Kidney epithelial cell (primary cell): ENCODE data around the gene GSX2. TPM values are rescaled to one million over a fixed set of nuclear protein-coding genes. Genes with fewer than 3 reads are reported as not detected.
"Not testable (repeated sequence)": the region's sequence is repeated elsewhere in the genome, so short reads cannot be mapped to it uniquely, and the experiment has no call there.

Experiments used
- DNase-seq: peaks from one replicate; pipeline ENCODE4 v3.0.0-alpha.2; 2010; ENCODE audit warnings: low read depth
- H3K27me3 ChIP-seq: 2 replicates; pipeline ENCODE4 v1.6.0; 2011; ENCODE audit warnings: low read length; ENCODE audit not compliant: control insufficient read depth, insufficient read depth
- H3K36me3 ChIP-seq: 2 replicates; pipeline ENCODE4 v1.5.1; 2011; ENCODE audit warnings: low read length; ENCODE audit not compliant: control insufficient read depth, insufficient read depth
- H3K4me3 ChIP-seq: 2 replicates; pipeline ENCODE4 v1.5.1; 2011; ENCODE audit warnings: low read depth, mild to moderate bottlenecking, control low read depth, low read length
- total RNA-seq: library from RNA; depleted of rRNA; stranded (reverse); fragments of >200 nt; gene quantifications from 2 replicates; pipeline ENCODE4 v1.2.3, GENCODE V29; 2015
- TF ChIP-seq, protein P1 (sequence below): IDR thresholded peaks from 2 replicates; pipeline ENCODE4 v1.5.1; 2011; ENCODE audit warnings: mild to moderate bottlenecking, moderate library complexity, low read length, control low read depth, inconsistent platforms; ENCODE audit not compliant: insufficient read depth, poor library complexity, severe bottlenecking

The GSX2 gene
- total RNA-seq: not detected in 2 replicates

DNA sequence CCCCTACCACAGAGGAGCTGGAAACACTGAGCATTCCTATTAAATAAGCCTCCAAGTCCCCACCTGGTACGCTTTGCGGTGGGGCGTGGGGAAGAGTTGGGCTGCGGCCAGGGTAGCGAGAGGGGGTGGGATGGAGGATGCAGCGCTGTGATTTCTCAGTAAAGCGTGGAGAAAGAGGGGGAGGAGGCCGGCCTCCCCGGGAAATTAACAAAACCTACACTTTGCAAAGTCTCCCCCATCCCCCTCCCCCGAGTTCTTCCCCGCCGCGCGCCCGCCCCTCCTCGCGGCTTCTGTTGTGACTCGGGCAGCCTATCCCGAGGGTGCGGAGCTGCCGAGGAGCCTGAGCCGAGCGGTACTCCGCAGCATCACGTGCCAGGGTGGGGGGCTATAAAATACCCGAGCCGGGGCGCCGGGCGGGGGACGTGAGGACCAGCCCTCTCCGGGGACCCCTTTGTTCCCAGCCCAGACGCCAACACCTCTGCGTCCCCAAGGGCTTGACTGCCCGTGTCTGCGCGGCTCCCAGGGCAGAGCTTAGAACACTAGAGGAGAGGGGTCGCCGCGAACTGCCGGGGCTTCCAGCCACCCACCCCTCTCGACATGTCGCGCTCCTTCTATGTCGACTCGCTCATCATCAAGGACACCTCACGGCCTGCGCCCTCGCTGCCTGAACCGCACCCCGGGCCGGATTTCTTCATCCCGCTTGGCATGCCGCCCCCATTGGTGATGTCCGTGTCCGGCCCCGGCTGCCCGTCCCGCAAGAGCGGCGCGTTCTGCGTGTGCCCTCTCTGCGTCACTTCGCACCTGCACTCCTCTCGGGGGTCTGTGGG, at the start of gene GSX2:
TSS of gene GSX2 (plus strand) at position 416 of the 827 bp plus-strand sequence. CDS start at position 598, 182 bp downstream.
- Histone ChIP-seq H3K4me3 (peak within 1 kb of the TSS; percentile 18), H3K36me3 (no peaks in the 10 kb centered on the region), H3K27me3 (peaks cover 91% of the 10 kb centered on the region)
- TF ChIP-seq, protein P1, sequence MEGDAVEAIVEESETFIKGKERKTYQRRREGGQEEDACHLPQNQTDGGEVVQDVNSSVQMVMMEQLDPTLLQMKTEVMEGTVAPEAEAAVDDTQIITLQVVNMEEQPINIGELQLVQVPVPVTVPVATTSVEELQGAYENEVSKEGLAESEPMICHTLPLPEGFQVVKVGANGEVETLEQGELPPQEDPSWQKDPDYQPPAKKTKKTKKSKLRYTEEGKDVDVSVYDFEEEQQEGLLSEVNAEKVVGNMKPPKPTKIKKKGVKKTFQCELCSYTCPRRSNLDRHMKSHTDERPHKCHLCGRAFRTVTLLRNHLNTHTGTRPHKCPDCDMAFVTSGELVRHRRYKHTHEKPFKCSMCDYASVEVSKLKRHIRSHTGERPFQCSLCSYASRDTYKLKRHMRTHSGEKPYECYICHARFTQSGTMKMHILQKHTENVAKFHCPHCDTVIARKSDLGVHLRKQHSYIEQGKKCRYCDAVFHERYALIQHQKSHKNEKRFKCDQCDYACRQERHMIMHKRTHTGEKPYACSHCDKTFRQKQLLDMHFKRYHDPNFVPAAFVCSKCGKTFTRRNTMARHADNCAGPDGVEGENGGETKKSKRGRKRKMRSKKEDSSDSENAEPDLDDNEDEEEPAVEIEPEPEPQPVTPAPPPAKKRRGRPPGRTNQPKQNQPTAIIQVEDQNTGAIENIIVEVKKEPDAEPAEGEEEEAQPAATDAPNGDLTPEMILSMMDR: no peak
- peak; percentile 28 for DNase-seq

DNA sequence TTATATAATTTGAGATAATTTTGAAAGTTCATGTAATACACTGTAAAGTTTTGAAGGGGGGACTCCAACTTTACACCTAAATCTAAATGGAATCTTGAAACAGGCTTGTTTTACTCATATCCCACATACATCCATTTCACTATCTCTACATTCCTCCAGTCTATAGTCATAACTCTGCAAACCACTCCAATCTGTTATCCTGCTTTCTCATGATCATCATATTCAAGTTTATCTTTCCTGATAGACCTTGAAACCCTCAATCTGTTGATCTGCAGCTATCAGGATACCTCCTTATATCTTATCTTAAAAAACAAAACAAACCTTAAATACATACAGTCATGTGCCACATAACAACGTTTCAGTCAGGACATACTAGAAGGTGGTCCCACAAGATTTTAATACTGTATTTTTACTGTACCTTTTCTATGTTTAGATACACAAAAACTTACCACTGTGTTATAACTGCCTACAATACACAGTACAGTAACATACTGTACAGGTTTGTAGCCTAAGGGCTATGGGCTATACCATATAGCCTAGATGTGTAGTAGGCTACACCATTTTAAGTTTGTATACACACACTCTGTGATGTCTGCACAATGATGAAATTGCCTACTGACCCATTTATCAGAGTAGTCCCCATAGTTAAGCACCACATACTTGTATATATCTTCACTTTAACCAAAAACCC, 49.6 kb upstream of the GSX2 start:
- DNase-seq: no peak
- H3K4me3 ChIP-seq: no peak overlapping the region
- TF ChIP-seq, protein P1: no peak
- no peaks in the 10 kb centered on the region for H3K27me3 ChIP-seq
- H3K36me3 ChIP-seq: no peaks in the 10 kb centered on the region

DNA sequence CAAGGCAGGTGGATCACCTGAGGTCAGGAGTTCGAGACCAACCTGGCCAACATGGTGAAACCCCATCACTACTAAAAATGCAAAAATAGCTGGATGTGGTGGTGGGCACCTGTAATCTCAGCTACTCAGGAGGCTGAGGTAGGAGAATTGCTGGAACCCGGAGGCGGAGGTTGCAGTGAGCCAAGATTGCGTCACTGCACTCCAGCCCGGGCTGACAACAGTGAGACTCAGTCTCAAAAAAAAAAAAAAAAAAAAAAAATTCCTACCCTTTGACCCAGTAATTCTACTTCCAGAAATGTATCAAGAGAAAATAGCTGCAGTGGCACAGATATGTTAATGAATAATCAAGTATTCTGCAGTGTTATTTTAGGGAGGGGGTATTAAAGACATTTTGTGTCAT, 46.6 kb upstream of the GSX2 start:
- H3K36me3 ChIP-seq, H3K27me3 ChIP-seq, DNase-seq, H3K4me3 ChIP-seq: not testable (repeated sequence)

DNA sequence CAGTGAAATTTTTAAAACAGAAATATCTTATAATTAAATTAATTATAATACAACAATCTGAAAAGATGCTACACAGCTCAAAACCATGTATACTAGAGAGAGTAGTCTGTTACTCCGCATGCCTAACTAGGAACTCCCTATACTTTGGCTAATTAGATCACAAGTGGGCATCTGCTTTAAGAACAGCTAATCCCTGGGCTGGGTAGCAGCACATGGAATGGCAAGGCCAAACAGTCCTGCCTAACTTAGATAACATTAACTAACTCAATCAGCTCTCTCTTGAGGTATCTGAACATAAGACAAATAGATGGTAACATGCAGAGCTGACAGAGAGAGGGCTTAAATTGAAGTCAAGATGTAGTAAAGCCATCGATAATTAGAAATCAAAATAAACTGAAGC, 45.5 kb upstream of the GSX2 start:
- H3K36me3 ChIP-seq: no peaks in the 10 kb centered on the region
- no peak for DNase-seq
- H3K4me3 ChIP-seq: no peak overlapping the region
- TF ChIP-seq, protein P1: no peak
- H3K27me3 ChIP-seq: no peaks in the 10 kb centered on the region

DNA sequence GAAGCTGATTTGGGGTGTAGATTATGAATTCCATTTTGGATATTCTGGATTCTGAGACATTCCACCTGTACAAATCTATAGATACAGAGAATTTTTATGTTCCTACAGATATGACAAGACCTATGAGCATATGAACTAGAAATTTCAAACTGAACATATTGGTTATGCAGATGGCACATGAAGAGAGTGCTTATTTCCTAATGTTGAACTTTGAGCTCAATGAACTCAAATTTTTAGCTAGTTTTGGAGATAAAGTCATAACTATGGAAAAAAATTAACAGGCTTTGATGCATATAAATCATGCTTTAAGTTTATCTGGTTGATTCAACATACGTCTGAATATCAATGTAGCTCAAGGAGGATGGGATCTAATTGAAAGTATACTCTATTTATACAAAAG, 44.5 kb upstream of the GSX2 start:
- TF ChIP-seq, protein P1: no peak
- DNase-seq: no peak
- Histone ChIP-seq H3K4me3 (no peak overlapping the region), H3K36me3 (no peaks in the 10 kb centered on the region), H3K27me3 (no peaks in the 10 kb centered on the region)

DNA sequence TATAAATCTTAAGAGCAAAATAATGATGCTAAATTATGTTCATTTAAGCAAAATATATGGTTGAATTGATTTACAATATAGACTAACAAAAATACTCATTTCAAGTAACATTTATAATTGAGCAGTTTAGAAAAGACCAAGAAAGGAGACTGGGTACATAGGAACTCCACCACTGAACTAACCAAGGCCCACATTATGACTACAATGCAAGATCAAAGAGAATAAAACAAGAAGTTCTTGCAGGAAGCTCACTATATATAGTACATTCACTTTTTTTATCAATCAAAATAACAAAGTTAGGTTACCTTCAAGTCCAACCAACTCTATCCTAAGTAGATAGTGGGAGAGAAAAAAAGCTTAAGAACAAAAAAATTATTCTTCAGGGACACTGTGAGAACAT, 43.6 kb upstream of the GSX2 start:
- Histone ChIP-seq H3K27me3 (no peaks in the 10 kb centered on the region), H3K36me3 (no peaks in the 10 kb centered on the region), H3K4me3 (no peak overlapping the region)
- DNase-seq: no peak
- TF ChIP-seq, protein P1: no peak
